Activated naive CD4-positive, alpha-beta T cell treated with Interleukin-2 at 50 U/mL for 16 hours (primary cell): ENCODE results near the gene ACSF2.

Experiments used
- DNase-seq: peaks from one replicate; pipeline ENCODE4 v3.0.0-alpha.2; 2020

The ACSF2 gene

DNA sequence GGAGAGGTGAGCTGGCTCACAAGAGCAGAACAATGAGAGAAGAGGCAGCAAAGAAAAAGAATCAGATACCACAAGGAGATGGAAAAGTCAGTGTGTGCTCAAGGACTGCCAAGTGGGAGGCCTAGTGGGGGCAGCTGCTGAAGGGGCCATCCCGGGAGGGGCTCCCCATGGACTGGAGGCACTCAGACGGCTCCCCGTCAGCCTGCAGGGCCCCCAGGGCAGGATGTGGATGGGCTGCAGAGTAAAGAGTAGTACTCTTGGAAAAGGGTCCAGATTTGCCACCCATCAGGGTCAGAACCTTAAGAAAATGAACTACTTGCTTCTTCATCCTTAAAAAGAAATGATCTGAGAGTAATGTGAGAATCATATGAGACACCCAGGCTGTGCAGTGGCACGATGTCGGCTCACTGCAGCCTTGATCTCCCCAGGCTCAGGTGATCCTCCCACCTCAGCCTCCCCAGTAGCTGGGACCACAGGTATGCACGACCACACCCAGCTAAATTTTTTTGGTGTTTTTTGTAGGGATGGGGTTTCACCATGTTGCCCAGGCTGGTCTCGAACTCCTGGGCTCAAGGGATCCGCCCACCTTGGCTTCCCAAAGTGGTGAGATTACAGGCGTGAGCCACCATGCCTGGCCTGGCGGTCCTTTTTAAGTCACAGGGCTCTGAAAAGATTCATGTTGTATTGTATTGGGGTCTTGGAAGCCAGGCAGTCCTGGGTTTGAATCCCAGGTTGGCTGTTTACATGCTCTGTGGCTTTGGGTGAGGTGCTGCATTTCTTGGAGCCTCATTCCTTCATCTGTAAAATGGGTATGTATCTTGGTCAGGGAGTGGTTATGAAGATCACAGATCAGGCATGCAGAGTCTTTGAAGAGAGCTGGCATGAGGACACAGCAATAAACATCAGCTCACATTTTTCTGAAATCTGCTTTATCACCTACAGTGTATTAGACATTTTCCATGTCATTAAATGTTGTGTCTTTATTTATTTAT is 15.1 kb downstream of the ACSF2 start:
- no peak for DNase-seq

DNA sequence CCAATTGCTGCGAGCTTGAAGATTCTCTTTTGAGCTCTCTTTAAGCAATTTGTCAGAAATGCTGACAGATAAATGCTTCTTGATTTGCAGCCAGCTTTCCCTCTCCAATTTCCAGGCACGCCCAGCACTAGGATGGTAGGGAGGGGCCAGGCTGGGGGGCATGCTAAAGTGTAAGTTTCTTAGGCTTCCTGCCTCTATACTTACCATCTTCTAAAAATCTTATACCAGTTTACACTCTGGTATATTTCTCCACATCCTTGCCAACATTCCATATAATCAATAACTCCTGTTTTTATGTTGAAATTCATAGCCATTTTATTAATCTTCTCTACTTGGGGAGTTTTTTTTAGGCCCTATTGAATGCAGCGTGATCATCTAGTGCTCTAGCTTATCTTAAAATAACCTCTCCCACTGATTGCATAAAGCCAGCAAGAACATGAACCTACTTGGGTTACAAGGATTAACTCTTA is 17.5 kb downstream of the ACSF2 start:
- no peak for DNase-seq

- DNase-seq, result no peak
These were observed 19.1 kb downstream of the ACSF2 start for GRCh38 chr17:50444841-50445715.

DNA sequence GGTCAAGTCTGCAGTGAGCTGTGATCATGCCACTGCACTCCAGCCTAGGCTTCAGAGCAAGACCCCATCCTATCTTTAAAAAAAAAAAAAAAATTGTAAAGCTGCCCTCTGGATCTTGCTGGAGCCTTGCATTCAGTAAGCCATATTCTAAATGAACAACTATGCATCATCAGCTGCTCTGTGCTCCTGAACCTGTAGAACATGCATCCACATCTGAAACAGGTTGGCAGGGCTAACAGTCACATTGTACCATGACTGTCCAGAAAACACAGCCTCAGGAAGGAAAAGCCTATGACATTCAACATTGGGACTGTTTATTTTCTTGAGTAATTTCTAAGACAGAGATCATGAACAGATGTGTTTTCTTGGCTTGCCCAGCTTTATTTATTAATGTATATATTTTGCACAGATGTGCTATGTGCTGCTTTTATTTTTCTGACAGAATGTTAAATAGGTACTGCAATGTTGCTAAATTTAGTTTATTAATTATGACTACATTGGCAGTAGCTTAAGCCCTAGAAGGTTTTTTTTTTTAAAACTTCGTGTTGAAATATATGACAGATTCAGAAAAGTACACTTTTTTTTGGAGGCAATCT is 19.8 kb downstream of the ACSF2 start:
- DNase-seq, result no peak

GRCh38 chr17:50447870-50448595 is 22.0 kb downstream of the ACSF2 start:
- DNase-seq, result no peak

- no peak for DNase-seq
These were observed 22.6 kb downstream of the ACSF2 start for GRCh38 chr17:50448643-50449042.

GRCh38 chr17:50451943-50452629 is 26.1 kb downstream of the ACSF2 start:
- no peak for DNase-seq

DNA sequence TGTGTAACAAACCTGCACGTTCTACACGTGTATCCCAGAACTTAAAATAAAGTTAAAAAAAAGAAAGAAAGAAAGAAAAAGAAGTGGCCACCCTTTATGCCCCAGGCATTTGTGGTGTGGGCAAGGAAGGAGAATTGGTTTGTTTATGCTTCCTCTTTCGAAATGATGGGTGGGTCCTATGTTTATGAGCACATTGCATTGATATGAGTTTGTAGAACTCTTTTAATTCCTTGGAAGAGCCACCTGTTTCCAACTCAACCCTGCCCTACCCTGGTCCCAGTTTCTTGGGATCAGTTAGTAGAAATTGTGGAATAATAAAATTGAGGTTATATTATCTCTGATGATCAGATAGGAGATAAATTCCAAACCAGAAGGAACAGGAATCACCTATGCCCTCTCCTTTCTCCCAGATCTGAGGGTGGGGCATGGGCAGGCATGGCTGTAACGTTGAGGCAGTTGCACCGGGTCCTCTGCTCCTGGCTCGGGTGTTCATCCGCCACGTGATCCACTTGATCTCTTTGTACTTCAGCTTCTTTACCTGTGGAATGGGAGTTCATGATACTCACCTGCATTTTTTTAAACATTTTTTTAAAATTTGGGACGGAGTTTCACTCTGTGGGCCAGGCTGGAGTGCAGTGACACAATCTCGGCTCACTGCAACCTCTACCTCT is 26.7 kb downstream of the ACSF2 start:
- no peak for DNase-seq

DNA sequence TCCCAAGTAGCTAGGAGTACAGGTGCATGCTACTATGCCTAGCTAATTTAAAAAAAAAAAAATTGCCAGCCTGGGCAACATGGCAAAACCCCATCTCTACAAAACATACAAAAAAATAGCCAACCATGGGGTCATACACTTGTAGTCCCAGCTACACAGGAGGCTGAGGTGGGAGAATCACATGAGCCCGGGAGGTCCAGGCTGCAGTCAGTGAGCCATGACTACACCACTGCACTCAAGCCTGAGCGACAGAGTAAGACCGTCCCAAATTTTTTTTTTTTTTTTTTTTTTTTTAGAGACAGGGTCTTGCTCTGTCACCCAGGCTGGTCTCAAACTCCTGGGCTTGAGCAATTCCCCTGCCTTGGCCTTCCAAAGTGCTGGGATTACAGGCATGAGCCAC is 27.9 kb downstream of the ACSF2 start:
- DNase-seq, result no peak

GRCh38 chr17:50457621-50458020 is 31.6 kb downstream of the ACSF2 start:
- DNase-seq, result no peak

DNA sequence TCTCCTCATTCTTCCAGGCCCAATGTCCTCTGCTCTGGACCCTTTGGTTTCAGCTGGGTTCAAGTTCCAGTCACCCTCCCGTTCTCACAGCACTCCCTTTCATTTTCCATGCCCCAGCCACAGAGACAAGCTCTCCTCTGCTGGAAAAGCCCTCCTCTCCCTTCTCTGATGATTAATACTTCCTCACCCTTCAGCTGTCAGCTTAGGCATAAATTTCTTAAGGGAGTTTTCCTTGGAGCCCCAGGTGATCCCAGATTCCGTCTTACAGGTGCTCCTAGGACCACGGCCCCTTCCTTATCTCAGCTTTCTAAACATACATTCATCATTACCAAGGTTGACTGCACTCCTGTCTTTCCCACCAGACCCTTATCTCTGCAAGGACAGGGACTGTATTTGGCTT is 32.3 kb downstream of the ACSF2 start:
- DNase-seq, result no peak

GRCh38 chr17:50458701-50459676 is 33.0 kb downstream of the ACSF2 start:
- no peak for DNase-seq

- DNase-seq, result no peak
These were observed 33.7 kb downstream of the ACSF2 start for GRCh38 chr17:50459756-50460155.

- no peak for DNase-seq
These were observed 35.0 kb downstream of the ACSF2 start for GRCh38 chr17:50460831-50461526.

- DNase-seq, result no peak
These were observed 35.6 kb downstream of the ACSF2 start for GRCh38 chr17:50461550-50462132.

- DNase-seq, result no peak
These were observed 36.4 kb downstream of the ACSF2 start for GRCh38 chr17:50462446-50462845.

DNA sequence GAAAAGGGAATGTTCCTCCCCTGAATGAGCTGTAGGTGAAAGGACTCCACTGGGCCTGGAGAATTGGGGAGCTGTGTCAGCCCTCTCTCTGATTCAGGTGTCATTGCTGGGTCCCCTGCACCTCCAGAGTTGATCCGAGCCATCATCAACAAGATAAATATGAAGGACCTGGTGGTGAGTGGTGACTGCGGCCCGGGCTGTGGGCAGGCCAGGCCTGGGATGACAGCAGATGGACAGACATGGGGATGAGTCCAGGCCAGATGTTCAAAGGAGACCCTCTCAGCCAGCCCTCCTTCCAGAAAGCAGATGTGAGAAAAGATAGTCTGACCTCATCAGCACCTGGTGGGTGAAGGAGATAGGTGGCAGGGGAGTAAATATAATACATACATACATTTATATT is 38.1 kb downstream of the ACSF2 start:
- DNase-seq, result no peak

- DNase-seq, result no peak
These were observed 38.7 kb downstream of the ACSF2 start for GRCh38 chr17:50464736-50465135.

- DNase-seq, result no peak
These were observed 39.2 kb downstream of the ACSF2 start for GRCh38 chr17:50465171-50465570.
